Measurements from ENCODE around the gene SETD3. TPM values are rescaled to one million over a fixed set of nuclear protein-coding genes. Genes with fewer than 3 reads are reported as not detected.

The SETD3 gene
- total RNA-seq, 1 donor from 2014 or later: 47.7 TPM

DNA sequence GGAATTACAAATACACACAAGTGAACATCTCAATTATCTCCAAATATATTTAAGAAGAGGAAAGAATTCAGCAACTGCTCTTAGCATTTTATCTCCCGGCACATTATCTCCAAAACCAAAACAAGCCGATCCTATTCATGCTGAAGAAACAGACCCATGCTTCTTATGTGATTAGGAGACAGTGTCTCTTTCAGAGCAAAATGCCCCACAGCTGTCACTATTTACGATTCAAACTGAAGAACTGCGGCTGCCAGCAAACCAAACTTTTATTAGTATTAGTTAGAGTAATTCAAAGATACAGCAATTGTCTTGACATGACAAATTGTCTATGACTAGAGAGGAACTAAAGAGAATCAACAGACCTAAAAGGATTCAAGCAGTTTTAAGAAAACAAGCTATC is 79.4 kb downstream of the SETD3 start:
- Mint-ChIP-seq H3K4me3 (no peak overlapping the region), H3K9me3 (no peaks in the 10 kb centered on the region), H3K27ac (no peak overlapping the region), H3K36me3 (peaks cover 33% of the 10 kb centered on the region), H3K27me3 (ENCODE audit: low read depth) (no peaks in the 10 kb centered on the region), H3K4me1 (peaks cover 4% of the 10 kb centered on the region)
- TF ChIP-seq, protein P1, sequence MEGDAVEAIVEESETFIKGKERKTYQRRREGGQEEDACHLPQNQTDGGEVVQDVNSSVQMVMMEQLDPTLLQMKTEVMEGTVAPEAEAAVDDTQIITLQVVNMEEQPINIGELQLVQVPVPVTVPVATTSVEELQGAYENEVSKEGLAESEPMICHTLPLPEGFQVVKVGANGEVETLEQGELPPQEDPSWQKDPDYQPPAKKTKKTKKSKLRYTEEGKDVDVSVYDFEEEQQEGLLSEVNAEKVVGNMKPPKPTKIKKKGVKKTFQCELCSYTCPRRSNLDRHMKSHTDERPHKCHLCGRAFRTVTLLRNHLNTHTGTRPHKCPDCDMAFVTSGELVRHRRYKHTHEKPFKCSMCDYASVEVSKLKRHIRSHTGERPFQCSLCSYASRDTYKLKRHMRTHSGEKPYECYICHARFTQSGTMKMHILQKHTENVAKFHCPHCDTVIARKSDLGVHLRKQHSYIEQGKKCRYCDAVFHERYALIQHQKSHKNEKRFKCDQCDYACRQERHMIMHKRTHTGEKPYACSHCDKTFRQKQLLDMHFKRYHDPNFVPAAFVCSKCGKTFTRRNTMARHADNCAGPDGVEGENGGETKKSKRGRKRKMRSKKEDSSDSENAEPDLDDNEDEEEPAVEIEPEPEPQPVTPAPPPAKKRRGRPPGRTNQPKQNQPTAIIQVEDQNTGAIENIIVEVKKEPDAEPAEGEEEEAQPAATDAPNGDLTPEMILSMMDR (IDR thresholded peaks at IDR 0.05; ENCODE audit: unreplicated experiment): no peak
- DNase-seq (ENCODE audit: low spot score in 2 of 2, unreplicated experiment in 2 of 2): no peak

DNA sequence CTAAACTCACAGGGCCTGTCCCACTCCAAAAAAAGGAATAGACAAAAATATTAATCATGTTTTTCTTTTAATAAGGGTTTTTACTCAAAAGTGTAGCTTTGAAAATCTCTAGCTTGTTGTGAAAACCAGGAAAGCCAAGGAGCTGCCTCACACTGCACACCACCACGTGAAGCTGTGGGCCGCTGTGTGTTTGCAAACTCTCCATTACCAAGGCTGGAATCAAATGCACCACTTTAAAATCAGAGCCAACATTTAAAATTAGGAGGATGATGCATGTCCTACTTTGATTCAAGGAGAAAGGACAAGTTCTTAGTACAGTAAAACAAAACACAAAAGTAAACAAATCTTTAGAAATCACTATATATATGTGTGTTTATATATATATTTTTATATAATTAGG is 83.0 kb downstream of the SETD3 start:
- TF ChIP-seq, protein P1 (IDR thresholded peaks at IDR 0.05; ENCODE audit: unreplicated experiment): no peak

DNA sequence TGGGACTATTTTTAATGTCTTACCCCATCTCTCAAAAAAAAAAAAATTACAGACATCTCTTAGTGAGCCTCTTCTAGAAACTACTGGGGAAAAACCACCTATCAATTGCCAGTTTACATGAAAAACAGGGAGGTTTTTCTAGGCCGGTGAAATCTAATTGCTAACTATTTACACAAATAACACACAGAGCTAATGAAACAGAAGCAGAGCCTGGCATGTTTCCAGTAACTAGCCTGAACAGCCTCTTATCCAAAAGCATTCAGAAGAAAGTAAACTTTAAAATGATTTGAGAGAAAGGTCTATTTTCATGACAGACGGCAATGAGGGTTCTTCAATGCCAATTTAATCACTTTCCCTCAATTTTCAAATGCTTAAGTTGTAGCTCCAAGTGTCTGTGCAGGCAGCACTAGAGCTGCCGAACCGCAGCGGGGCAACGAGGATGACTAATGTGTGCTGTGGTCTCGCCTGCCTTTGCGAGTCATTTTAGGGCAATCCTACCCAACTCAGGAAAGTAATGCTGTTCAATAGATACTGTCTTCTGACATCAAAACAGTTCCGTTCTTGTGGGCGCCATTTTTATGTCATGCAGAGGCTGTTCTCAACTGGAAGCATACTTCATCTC is 84.6 kb downstream of the SETD3 start:
- Mint-ChIP-seq H3K27me3 (ENCODE audit: low read depth) (no peaks in the 10 kb centered on the region), H3K9me3 (no peaks in the 10 kb centered on the region), H3K27ac (no peak overlapping the region), H3K36me3 (peaks cover 24% of the 10 kb centered on the region), H3K4me3 (no peak overlapping the region), H3K4me1 (peaks cover 1% of the 10 kb centered on the region)
- TF ChIP-seq, protein P1 (IDR thresholded peaks at IDR 0.05; ENCODE audit: unreplicated experiment): no peak
- DNase-seq (ENCODE audit: low spot score in 2 of 2, unreplicated experiment in 2 of 2): no peak

More for the DNA sequence above, 83.0 kb downstream of the SETD3 start:
- Mint-ChIP-seq H3K27ac (no peak overlapping the region), H3K27me3 (ENCODE audit: low read depth) (no peaks in the 10 kb centered on the region), H3K4me1 (peaks cover 6% of the 10 kb centered on the region), H3K4me3 (no peak overlapping the region), H3K36me3 (peaks cover 24% of the 10 kb centered on the region), H3K9me3 (no peaks in the 10 kb centered on the region)
- DNase-seq (ENCODE audit: low spot score in 2 of 2, unreplicated experiment in 2 of 2): no peak

DNA sequence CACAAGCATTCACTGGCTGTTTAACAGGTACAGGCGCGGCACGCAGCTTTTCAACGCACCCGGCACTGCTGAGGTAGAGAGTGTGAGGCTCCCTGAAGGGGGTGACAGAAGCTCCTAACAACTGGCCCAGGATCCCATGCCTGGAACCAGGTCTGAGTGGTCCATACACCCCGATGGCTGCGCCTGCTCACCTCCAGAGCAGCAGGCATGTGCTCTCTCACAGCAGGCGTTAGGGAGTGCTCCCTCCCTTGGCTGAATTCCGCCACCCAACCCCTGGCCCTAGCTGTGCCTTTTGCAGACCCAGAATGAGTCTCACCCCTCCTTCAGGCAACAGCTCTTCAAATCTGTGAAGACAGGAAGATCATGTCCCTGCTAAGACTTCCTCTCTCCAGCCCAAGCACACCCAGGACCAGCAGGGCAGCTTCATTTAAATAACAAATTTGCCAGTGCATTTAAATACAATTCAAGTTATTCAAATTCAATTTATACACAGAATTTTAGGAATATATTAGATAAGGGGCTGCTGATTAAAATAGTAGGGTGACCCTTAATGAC is 86.0 kb downstream of the SETD3 start:
- H3K9me3 Mint-ChIP-seq: no peaks in the 10 kb centered on the region
- H3K4me3 Mint-ChIP-seq: no peak overlapping the region
- no peak for DNase-seq (ENCODE audit: low spot score in 2 of 2, unreplicated experiment in 2 of 2)
- no peak overlapping the region for H3K27ac Mint-ChIP-seq
- H3K36me3 Mint-ChIP-seq: peaks cover 15% of the 10 kb centered on the region
- TF ChIP-seq, protein P1 (IDR thresholded peaks at IDR 0.05; ENCODE audit: unreplicated experiment): no peak
- no peaks in the 10 kb centered on the region for H3K27me3 Mint-ChIP-seq (ENCODE audit: low read depth)
- H3K4me1 Mint-ChIP-seq: peaks cover 1% of the 10 kb centered on the region

DNA sequence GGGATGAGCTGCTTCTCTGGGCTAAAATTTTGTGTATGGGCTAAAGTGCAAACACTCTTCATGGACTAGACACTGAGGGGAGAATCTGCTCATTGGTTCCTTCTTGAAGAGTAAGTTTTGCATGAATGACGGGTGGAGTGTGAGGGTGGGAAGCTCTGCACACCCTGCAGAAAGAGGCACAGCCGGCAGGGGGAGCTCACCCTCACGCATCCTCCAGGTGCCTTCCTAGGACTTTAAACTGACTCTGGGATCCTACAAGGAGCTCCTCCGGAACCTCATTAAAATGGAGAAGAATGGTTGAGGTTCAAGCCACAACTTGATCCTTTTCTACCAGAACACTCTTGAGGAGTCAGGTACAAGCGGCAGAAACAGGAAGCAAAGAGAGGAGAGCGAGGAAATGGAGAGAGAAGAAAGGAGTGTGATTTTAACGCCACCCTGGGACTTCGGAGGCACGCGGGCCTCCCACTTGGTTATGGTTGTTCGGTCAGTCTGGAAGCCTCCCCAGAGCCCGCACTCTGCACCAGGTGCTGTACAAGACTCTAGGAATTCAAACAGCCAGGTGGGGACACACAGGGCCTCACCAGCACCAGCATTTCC is 87.5 kb downstream of the SETD3 start:
- H3K4me3 Mint-ChIP-seq: no peak overlapping the region
- TF ChIP-seq, protein P1 (IDR thresholded peaks at IDR 0.05; ENCODE audit: unreplicated experiment): peak; percentile 51
- H3K27ac Mint-ChIP-seq: no peak overlapping the region
- DNase-seq (ENCODE audit: low spot score in 2 of 2, unreplicated experiment in 2 of 2): peak in 1 of 2 experiments; percentile 59
- H3K9me3 Mint-ChIP-seq: no peaks in the 10 kb centered on the region
- H3K36me3 Mint-ChIP-seq: peaks cover 4% of the 10 kb centered on the region
- peaks cover 1% of the 10 kb centered on the region for H3K4me1 Mint-ChIP-seq
- no peaks in the 10 kb centered on the region for H3K27me3 Mint-ChIP-seq (ENCODE audit: low read depth)

Data from mesothelial cell of epicardium (in vitro differentiated cells).